Measurements from ENCODE around the gene MACF1.

GRCh38 chr1:39525366-39526165 lies 321.1 kb downstream of the MACF1 start:
- TF ChIP-seq POLR2A (IDR thresholded peaks at IDR 0.05) (no peak), EP300 (IDR thresholded peaks at IDR 0.05) (no peak), CTCF (IDR thresholded peaks at IDR 0.05) (no peak), POLR2AphosphoS5 (IDR thresholded peaks at IDR 0.05) (no peak)
